HepG2 (cell line): ENCODE measurements around the gene RLN3. TPM values are rescaled to one million over a fixed set of nuclear protein-coding genes. Genes with fewer than 3 reads are reported as not detected.
A peak's percentile ranks its signal among the peaks of the same experiment; 100 is the strongest.

Source experiments
- HNF4G ChIP-seq, 2 experiments: sonication (generic) in 1 of 2; formaldehyde crosslinking in 1 of 2; IDR thresholded peaks; 2 replicates each; pipeline versions ENCODE4 v1.4.0 to v1.6.1; 2011 to 2020; ENCODE audit warnings: borderline replicate concordance in 2 of 2, low read depth in 2 of 2, mild to moderate bottlenecking in 2 of 2, low read length in 1 of 2, missing genetic modification reagents in 1 of 2, moderate library complexity in 1 of 2
- IRF2 ChIP-seq: IDR thresholded peaks from 2 replicates; pipeline ENCODE4 v1.6.1; 2018; ENCODE audit warnings: missing genetic modification reagents, missing compliant biosample characterization
- SAP130 ChIP-seq: IDR thresholded peaks from 2 replicates; pipeline ENCODE4 v1.6.1; 2016; ENCODE audit warnings: low read depth
- SIN3A ChIP-seq: IDR thresholded peaks from 2 replicates; pipeline ENCODE4 v1.6.1; 2011; ENCODE audit warnings: low read depth, mild to moderate bottlenecking, control low read depth, low read length, borderline replicate concordance
- TFE3 ChIP-seq: IDR thresholded peaks from 2 replicates; pipeline ENCODE4 v1.6.1; 2016
- XRCC5 ChIP-seq: fragments of 200-400 bp; formaldehyde crosslinking; optimal IDR thresholded peaks from 2 replicates; pipeline ENCODE3; 2017; ENCODE audit warnings: mild to moderate bottlenecking, low read length
- ZNF264 ChIP-seq: sonication (generic); formaldehyde crosslinking; IDR thresholded peaks from 2 replicates; pipeline ENCODE4 v1.4.0; 2020; ENCODE audit warnings: missing genetic modification reagents
- ZNF292 ChIP-seq: sonication (generic); formaldehyde crosslinking; IDR thresholded peaks from 2 replicates; pipeline ENCODE4 v1.8.1; 2022; ENCODE audit warnings: mild to moderate bottlenecking, low read depth, missing genetic modification reagents, borderline replicate concordance
- ZNF354B ChIP-seq: sonication (generic); formaldehyde crosslinking; IDR thresholded peaks from 2 replicates; pipeline ENCODE4 v1.8.0; 2022; ENCODE audit warnings: mild to moderate bottlenecking, missing genetic modification reagents
- polyA plus RNA-seq, 8 experiments: library from polyadenylated mRNA; depleted of rRNA in 3 of 8; stranded (reverse) in 7 of 8; unstranded in 1 of 8; fragments of >200 nt; fragmentation: Illumina TruSeq in 4 of 8; extraction: Trizol in 4 of 8; gene quantifications; 2 replicates each; pipeline versions ENCODE4 v1.2.1 to v1.2.3, GENCODE V29; 2011 to 2016; ENCODE audit warnings: low read depth in 4 of 8, missing spikeins in 1 of 8, mixed read lengths in 1 of 8; ENCODE audit not compliant: insufficient read depth in 1 of 8
- total RNA-seq, 5 experiments: library from RNA; depleted of rRNA; stranded (reverse); fragments of >200 nt; fragmentation: Illumina TruSeq; extraction: Trizol; gene quantifications; 2 replicates each; pipeline ENCODE4 v1.2.3, GENCODE V29; 2016; ENCODE audit warnings: low read depth in 1 of 5
- TF ChIP-seq, protein P1 (sequence below): IDR thresholded peaks from 2 replicates; pipeline ENCODE4 v1.6.1; 2016; ENCODE audit warnings: control low read depth
- TF ChIP-seq, protein P2 (sequence below): sonication (generic); formaldehyde crosslinking; IDR thresholded peaks from 2 replicates; pipeline ENCODE4 v1.4.0; 2020; ENCODE audit warnings: missing genetic modification reagents
- TF ChIP-seq, protein P3 (sequence below): sonication (generic); formaldehyde crosslinking; IDR thresholded peaks from 2 replicates; pipeline ENCODE4 v1.4.0; 2020; ENCODE audit warnings: missing genetic modification reagents; ENCODE audit errors: not compliant biosample characterization
- TF ChIP-seq, protein P4 (sequence below): fragments of 450-650 bp; IDR thresholded peaks from 2 replicates; pipeline ENCODE4 v1.6.1; 2016

Gene RLN3
- total and polyA plus RNA-seq, 2 of the 13 experiments (the other 11 are each of a cell fraction or from before 2014, with no cell fraction given): not detected

GRCh38 chr19:14059652-14060155 lies 31.8 kb downstream of the RLN3 start (continued):
- TF ChIP-seq, protein P1, sequence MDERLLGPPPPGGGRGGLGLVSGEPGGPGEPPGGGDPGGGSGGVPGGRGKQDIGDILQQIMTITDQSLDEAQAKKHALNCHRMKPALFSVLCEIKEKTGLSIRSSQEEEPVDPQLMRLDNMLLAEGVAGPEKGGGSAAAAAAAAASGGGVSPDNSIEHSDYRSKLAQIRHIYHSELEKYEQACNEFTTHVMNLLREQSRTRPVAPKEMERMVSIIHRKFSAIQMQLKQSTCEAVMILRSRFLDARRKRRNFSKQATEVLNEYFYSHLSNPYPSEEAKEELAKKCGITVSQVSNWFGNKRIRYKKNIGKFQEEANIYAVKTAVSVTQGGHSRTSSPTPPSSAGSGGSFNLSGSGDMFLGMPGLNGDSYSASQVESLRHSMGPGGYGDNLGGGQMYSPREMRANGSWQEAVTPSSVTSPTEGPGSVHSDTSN (CRISPR knock-in tag): peak; percentile 30; the same call in 1 of the 2 replicates
- TF ChIP-seq HNF4G (IDR thresholded peaks at IDR 0.05; ENCODE audit: borderline replicate concordance, low read depth, low read length) (peak; percentile 96), HNF4G (CRISPR knock-in tag; IDR thresholded peaks at IDR 0.05; ENCODE audit: borderline replicate concordance, low read depth) (peak; percentile 81; the same call in 1 of the 2 replicates), ZNF354B (CRISPR knock-in tag) (no peak), SAP130 (peak; percentile 86), TFE3 (CRISPR knock-in tag) (no peak), ZNF292 (CRISPR knock-in tag) (0 out of 2 replicates have a peak, but pooled peaks have one; percentile 30), IRF2 (CRISPR knock-in tag) (peak; percentile 18; the same call in 1 of the 2 replicates), SIN3A (peak; percentile 46; the same call in 1 of the 2 replicates), XRCC5 (peak; percentile 68), ZNF264 (CRISPR knock-in tag) (no peak)
- TF ChIP-seq, protein P2, sequence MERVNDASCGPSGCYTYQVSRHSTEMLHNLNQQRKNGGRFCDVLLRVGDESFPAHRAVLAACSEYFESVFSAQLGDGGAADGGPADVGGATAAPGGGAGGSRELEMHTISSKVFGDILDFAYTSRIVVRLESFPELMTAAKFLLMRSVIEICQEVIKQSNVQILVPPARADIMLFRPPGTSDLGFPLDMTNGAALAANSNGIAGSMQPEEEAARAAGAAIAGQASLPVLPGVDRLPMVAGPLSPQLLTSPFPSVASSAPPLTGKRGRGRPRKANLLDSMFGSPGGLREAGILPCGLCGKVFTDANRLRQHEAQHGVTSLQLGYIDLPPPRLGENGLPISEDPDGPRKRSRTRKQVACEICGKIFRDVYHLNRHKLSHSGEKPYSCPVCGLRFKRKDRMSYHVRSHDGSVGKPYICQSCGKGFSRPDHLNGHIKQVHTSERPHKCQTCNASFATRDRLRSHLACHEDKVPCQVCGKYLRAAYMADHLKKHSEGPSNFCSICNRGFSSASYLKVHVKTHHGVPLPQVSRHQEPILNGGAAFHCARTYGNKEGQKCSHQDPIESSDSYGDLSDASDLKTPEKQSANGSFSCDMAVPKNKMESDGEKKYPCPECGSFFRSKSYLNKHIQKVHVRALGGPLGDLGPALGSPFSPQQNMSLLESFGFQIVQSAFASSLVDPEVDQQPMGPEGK (CRISPR knock-in tag): peak; percentile 100
- TF ChIP-seq, protein P3, sequence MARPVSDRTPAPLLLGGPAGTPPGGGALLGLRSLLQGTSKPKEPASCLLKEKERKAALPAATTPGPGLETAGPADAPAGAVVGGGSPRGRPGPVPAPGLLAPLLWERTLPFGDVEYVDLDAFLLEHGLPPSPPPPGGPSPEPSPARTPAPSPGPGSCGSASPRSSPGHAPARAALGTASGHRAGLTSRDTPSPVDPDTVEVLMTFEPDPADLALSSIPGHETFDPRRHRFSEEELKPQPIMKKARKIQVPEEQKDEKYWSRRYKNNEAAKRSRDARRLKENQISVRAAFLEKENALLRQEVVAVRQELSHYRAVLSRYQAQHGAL (CRISPR knock-in tag): no peak
- TF ChIP-seq, protein P4, sequence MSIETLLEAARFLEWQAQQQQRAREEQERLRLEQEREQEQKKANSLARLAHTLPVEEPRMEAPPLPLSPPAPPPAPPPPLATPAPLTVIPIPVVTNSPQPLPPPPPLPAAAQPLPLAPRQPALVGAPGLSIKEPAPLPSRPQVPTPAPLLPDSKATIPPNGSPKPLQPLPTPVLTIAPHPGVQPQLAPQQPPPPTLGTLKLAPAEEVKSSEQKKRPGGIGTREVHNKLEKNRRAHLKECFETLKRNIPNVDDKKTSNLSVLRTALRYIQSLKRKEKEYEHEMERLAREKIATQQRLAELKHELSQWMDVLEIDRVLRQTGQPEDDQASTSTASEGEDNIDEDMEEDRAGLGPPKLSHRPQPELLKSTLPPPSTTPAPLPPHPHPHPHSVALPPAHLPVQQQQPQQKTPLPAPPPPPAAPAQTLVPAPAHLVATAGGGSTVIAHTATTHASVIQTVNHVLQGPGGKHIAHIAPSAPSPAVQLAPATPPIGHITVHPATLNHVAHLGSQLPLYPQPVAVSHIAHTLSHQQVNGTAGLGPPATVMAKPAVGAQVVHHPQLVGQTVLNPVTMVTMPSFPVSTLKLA: peak; percentile 78
- TF ChIP-seq, all 625 proteins: peak for 110
